DLD1 (cell line): ENCODE results near the gene TCHHL1.

Source experiments
- in situ Hi-C: cut with HindIII; loops from 2 replicates; pipeline ENCODE4 v1.10.0; 2017; ENCODE audit warnings: low sequenced_read_pairs

TCHHL1 gene

GRCh38 chr1:152089014-152089674 lies at the start of gene TCHHL1:
TCHHL1 (minus strand) TSS chr1:152089064; CDS start chr1:152088143, 921 bp downstream.
- in situ Hi-C loops = no loop called here

DNA sequence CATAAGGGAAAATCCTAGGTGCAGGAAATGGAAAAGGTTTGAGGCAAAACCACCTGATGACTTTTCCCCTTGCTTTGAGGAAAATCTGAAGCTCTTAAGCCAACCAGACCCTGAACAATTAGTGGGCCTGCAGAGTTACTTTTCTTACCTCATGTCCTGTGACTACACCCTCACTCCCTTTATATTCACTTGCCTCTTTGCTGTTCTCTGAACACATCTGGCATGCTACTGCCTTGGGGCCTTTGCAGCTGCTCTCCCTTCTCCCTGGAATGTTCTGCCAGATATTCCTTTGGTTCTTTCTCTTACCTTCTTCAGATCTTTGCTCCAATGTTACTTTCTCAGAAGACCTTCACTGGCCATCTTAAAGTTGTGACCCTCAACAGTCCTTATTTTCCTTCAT lies 48.4 kb upstream of the TCHHL1 start:
- in situ Hi-C loops = no loop called here

- in situ Hi-C loops = no loop called here
Observed at GRCh38 chr1:152130186-152130585, 41.3 kb upstream of the TCHHL1 start.

- in situ Hi-C loops = no loop called here
Observed at GRCh38 chr1:152127673-152128072, 38.8 kb upstream of the TCHHL1 start.

DNA sequence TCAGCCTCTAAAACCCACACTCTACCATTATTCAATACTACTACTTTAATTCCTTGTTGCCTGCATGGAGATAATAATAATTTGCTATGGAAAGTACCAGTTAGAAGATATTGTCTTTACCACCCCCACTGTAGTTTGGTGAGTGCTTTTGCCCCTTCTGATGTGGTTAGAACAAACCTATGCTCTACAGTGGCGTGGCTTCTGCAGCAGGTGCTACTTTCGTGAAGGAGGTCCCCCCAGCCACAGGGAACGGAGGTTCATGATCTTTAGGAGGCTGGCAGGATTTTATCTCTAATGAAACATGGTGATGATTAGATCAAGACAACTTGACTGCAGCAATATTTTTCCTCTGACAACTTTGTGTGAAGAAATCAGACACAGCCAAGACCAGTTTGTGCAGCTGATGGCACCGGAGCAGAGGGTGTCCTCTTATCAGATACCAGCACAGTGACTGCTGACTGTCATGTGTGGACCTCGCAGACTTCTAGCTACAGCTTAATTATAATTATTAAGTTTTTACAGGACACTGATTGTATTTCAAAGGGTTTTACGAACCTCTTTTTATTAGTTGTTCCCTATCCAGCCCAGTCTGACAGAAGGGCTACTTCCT lies 37.1 kb upstream of the TCHHL1 start:
- in situ Hi-C loops = no loop called here

DNA sequence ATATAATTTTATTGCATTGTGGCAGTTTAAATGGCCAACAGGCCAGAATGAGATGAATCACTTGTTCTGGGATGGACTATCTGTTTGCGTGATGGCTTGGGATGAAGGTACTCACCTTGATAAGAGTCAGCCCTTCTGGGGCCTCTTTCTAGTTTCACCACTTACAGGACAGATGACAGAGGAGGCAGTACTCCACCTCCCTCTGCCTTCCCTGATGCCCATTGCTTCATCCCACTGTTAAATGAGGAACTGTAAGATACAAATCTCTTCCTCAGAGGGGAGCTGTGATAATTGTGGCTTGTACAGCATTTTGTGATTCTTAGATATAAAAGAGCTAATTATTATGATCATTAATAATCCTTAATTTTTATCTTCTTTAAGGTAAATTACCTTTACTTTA lies 30.1 kb upstream of the TCHHL1 start:
- in situ Hi-C loops = no loop called here

DNA sequence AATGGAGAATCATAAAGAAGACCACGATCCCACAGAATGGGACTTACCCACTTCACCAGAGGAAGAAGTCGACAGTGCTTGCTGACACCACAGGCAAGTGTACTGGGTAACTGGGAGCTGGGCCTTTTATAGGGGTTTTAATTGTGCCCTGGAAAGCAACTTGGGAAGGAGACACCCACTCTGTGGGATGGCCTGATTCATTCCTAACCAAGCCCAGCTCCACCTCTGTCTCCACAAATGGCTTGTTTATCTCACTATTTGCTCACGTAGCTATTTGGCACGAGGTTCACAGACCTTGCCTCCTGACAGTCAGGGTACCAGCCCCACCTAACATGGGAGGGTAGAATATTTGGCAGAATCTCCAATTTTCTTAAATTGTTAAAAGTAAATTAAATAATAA lies 26.5 kb upstream of the TCHHL1 start, which contains the start of gene TCHH:
TCHH (minus strand) TSS at position 101 of the 400 bp plus-strand sequence. CDS start 1,364 bp downstream, outside the sequence.
- in situ Hi-C loops = no loop called here

GRCh38 chr1:152112885-152113432 lies 24.1 kb upstream of the TCHHL1 start:
- in situ Hi-C loops = no loop called here

- in situ Hi-C loops = no loop called here
Observed at GRCh38 chr1:152112101-152112884, 23.4 kb upstream of the TCHHL1 start.

DNA sequence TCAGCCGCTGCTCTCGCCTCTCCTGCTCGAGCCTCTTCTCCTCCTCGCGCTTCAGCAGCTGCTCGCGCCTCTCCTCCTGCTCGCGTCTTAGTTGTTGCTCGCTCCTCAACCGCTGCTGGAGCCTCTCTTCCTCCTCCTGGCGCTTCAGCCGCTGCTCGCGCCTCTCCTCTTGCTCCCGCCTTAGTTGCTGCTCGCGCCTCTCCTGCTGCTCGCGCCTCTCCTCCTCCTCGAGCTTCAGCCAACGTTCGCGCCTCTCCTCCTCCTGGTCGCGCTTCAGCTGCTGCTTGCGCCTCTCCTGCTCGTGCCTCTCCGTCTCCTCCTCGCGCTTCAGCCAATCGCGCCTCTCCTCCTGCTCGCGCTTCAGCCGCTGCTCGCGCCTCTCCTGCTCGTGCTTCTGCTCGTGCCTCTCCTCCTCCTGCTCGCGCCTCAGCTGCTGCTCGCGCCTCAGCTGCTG lies 22.7 kb upstream of the TCHHL1 start:
- in situ Hi-C loops = no loop called here

DNA sequence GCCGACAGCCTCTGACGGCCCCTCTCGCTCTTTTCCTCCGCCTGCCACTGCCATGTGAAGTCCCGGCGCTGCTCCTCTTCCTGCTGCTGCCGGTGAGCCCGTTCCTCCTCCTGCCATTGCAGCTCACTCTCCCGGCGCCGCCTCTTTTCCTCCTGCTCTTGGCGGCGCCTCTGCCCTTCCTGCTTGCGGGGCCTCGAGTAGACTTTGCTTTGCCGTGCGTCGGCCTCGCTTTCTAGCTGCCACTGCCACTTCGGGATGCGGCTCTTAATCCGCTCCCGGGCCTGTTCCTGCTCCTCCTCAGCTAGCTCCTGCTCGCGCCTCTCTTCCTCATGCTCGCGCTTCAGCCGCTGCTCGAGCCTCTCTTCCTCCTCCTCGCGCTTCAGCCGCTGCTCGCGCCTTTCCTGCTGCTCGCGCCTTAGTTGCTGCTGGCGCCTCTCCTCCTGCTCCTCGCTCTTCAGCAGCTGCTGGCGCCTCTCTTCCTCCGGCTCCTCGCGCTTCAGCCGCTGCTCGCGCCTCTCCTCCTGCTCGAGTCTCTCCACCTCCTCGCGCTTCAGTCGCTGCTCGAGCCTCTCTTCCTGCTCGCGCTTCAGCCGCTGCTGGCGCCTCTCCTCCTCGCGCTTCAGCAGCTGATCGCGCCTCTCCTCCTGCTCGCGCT lies 22.1 kb upstream of the TCHHL1 start:
- in situ Hi-C loops = no loop called here

GRCh38 chr1:152110365-152110859 lies 21.5 kb upstream of the TCHHL1 start:
- in situ Hi-C loops = no loop called here

DNA sequence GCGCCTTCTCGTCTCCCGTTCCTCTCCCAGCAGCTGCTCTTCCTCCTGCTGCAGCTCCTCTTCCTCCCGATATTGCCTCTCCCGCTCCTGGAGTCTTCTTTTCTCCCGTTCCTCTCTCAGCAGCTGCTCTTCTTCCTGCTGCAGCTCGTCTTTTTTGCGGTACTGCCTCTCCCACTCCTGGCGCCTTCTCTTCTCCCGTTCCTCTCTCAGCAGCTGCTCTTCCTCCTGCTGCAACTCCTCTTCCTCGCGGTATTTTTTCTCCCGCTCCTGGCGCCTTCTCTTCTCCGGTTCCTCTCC lies 21.1 kb upstream of the TCHHL1 start:
- in situ Hi-C loops = no loop called here

GRCh38 chr1:152109231-152109997 lies 20.6 kb upstream of the TCHHL1 start:
- in situ Hi-C loops = no loop called here

DNA sequence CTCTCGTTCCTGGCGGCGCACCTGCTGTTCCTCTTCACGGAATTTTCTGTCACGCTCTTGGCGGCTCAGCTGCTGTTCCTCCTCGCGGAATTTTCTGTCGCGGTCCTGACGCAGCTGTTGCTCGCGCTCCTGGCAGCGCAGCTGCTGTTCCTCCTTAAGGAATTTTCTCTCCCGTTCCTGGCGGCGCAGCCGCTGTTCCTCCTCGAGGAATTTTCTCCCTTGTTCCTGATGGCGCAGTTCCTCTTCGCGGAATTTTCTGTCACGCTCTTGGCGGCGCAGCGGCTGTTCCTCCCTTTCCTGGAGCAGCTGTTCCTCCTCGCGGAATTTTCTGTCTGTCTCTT lies 20.0 kb upstream of the TCHHL1 start:
- in situ Hi-C loops = no loop called here

DNA sequence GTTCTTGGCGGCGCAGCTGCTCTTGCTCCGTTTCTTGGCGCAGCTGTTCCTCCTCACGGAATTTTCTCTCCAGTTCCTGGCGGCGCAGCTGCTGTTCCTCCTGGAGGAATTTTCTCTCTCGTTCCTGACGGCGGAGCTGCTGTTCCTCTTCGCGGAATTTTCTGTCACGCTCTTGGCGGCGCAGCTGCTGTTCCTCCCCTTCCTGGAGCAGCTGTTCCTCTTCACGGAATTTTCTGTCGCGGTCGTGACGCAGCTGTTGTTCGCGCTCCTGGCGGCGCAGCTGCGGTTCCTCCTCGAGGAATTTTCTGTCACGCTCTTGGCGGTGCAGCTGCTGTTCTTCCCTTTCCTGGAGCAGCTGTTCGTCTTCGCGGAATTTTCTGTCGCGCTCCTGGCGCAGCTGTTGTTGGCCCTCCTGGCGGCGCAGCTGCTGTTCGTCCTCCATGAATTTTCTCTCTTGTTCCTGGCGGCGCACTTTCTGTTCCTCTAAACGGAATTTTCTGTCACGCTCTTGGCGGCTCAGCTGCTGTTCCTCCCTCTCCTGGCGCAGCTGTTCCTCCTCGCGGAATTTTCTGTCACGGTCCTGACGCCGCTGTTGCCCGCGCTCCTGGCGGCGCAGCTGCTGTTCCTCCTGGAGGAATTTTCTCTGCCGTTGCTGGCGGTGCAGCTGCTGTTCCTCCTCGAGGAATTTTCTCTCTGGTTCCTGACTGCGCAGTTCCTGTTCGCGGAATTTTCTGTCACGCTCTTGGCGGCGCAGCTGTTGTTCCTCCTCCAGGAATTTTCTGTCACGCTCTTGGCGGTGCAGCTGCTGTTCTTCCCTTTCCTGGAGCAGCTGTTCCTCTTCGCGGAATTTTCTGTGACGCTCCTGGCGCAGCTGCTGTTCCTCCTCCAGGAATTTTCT lies 19.4 kb upstream of the TCHHL1 start:
- in situ Hi-C loops = no loop called here

DNA sequence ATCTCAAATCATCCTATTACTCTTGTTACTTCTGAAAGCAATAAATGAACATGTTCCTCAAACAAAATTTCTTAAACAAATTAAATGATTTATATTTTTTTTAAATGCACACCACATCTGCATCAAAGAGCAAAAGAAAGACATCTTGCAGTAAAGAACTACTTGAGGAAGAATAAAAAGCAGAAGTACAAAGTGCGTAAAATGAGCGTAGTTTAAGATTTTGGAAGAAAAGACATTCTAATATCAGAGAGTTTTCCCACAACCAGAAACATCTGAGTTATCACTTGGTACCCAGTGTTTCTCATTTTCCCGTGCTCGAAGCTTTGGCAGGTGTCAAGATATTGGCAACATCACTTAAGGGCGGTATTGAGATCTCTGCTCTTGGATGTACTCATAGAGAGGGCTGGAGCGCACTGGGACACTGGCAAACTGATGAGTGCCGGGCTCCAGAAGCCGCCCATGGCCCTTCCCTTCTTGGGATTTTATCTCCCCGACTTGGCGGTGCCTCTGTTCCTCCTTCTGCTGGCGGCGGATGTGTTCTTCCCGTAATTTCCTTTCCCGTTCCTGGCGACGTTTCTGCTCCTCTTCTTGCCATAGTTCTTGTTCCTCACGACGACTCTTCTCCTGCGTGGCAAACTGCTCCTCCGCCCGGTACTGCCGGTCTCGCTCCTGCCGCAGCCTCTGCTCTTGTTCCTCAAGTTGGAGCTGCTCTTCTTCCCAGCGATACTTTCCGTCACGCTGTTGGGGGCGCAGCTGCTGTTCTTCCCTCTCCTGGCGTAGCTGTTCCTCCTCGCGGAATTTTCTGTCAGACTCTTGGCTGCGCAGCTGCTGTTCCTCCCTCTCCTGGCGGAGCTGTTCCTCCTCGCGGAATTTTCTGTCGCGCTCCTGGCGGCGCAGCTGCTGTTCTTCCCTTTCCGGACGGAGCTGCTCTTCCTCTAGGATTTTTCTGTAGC lies 18.4 kb upstream of the TCHHL1 start:
- in situ Hi-C loops = no loop called here

DNA sequence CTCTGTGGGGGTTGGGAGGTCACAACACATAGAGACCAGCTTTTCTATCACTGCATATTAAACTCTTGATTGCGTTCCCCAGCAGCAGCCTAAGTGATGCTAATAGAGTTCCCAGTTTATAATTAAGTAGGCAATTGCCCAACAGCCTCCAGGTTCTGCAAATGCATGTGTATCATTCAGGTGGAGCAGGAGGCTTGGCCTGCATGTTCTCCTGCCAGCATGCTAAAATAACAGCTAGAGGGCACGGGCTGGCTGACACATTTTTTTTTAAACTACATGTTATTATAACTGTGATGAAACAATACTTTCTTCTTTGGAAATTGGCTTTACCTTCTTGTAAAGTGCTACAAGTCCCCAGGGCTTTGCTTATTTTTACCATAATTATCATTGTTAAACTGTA lies 16.0 kb upstream of the TCHHL1 start:
- in situ Hi-C loops = no loop called here
